HCT116 (cell line): ENCODE results near the gene SEMA3F.

Experiments
- ELF1 ChIP-seq: IDR thresholded peaks from 2 replicates; pipeline ENCODE4 v1.6.1; 2012; ENCODE audit warnings: low read depth, borderline replicate concordance
- EZH2 ChIP-seq: fragments of 200-600 bp; sonication (generic); IDR thresholded peaks from 2 replicates; pipeline ENCODE4 v1.6.1; 2017; ENCODE audit warnings: antibody characterized with exemption, mixed run types
- FOSL1 ChIP-seq: IDR thresholded peaks from 2 replicates; pipeline ENCODE4 v1.6.1; 2012; ENCODE audit warnings: low read depth
- POLR2AphosphoS5 ChIP-seq: IDR thresholded peaks from 2 replicates; pipeline ENCODE4 v1.6.1; 2011; ENCODE audit warnings: mild to moderate bottlenecking, low read depth, low read length, moderate library complexity
- REST ChIP-seq: IDR thresholded peaks from 2 replicates; pipeline ENCODE4 v1.6.1; 2012; ENCODE audit warnings: low read depth
- TF ChIP-seq, protein P1 (sequence below), 3 experiments: fragments of 200-600 bp in 1 of 3; sonication (generic) in 1 of 3; IDR thresholded peaks in 2 of 3; conservative IDR thresholded peaks in 1 of 3; 2 replicates each; pipeline ENCODE4 v1.5.1; 2012 to 2017; ENCODE audit warnings: low read depth in 2 of 3, low read length in 2 of 3, antibody characterized with exemption in 1 of 3, borderline replicate concordance in 1 of 3, control low read depth in 1 of 3, mild to moderate bottlenecking in 1 of 3, mixed read lengths in 1 of 3, mixed run types in 1 of 3, moderate library complexity in 1 of 3; ENCODE audit not compliant: insufficient read depth in 1 of 3
- TF ChIP-seq, protein P2 (sequence below): IDR thresholded peaks from 2 replicates; pipeline ENCODE4 v1.6.1; 2012

GRCh38 chr3:50229490-50229889 is 74.4 kb downstream of the SEMA3F start:
- TF ChIP-seq, protein P1, sequence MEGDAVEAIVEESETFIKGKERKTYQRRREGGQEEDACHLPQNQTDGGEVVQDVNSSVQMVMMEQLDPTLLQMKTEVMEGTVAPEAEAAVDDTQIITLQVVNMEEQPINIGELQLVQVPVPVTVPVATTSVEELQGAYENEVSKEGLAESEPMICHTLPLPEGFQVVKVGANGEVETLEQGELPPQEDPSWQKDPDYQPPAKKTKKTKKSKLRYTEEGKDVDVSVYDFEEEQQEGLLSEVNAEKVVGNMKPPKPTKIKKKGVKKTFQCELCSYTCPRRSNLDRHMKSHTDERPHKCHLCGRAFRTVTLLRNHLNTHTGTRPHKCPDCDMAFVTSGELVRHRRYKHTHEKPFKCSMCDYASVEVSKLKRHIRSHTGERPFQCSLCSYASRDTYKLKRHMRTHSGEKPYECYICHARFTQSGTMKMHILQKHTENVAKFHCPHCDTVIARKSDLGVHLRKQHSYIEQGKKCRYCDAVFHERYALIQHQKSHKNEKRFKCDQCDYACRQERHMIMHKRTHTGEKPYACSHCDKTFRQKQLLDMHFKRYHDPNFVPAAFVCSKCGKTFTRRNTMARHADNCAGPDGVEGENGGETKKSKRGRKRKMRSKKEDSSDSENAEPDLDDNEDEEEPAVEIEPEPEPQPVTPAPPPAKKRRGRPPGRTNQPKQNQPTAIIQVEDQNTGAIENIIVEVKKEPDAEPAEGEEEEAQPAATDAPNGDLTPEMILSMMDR (IDR thresholded peaks at IDR 0.05 in 2 of 3, conservative IDR thresholded peaks at IDR 0.05 in 1 of 3; ENCODE audit: borderline replicate concordance in 1 of 3, insufficient read depth in 1 of 3, low read depth in 2 of 3, low read length in 2 of 3): no peak
- TF ChIP-seq EZH2 (no peak), ELF1 (no peak), POLR2AphosphoS5 (no peak), REST (no peak), FOSL1 (no peak)
- TF ChIP-seq, protein P2, sequence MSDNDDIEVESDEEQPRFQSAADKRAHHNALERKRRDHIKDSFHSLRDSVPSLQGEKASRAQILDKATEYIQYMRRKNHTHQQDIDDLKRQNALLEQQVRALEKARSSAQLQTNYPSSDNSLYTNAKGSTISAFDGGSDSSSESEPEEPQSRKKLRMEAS: no peak
